Measurements from ENCODE around the gene CTNND2. TPM values are rescaled to one million over a fixed set of nuclear protein-coding genes. Genes with fewer than 3 reads are reported as not detected.

Gene CTNND2
- total and polyA plus RNA-seq, 10 of the 15 experiments (the other 5 are each of a cell fraction or from before 2014, with no cell fraction given), result 0.02 to 0.16 (median 0.04) TPM; not detected in 7

- Histone ChIP-seq H4K20me1 (ENCODE audit: control insufficient read depth, insufficient read depth) (no peaks in the 10 kb centered on the region), H3K9me3 (replicated peaks; ENCODE audit: control insufficient read depth, insufficient read depth, low read length) (no peaks in the 10 kb centered on the region), H3K4me2 (ENCODE audit: control insufficient read depth, insufficient read depth) (no peak overlapping the region), H3K27me3 (replicated peaks in 1 of 2; ENCODE audit: control insufficient read depth in 2 of 2, insufficient read depth in 2 of 2, low read length in 1 of 2) (no peaks in the 10 kb centered on the region), H3K36me3 (ENCODE audit: control insufficient read depth in 2 of 2, insufficient read depth in 2 of 2, low read length in 1 of 2) (no peaks in the 10 kb centered on the region), H3K4me3 (no peak overlapping the region), H3K4me1 (ENCODE audit: control insufficient read depth, insufficient read depth, low read length) (no peaks in the 10 kb centered on the region), H3K27ac (ENCODE audit: control insufficient read depth, insufficient read depth) (no peak overlapping the region), H3K9ac (ENCODE audit: control insufficient read depth, insufficient read depth, low read length) (no peak overlapping the region), H2AFZ (ENCODE audit: control insufficient read depth, low read depth, low read length) (no peak overlapping the region), H3K79me2 (ENCODE audit: control insufficient read depth, insufficient read depth, low read length) (no peaks in the 10 kb centered on the region)
- no TSS peak for BruUV-seq (replicated peaks)
- ATAC-seq (no peak), FAIRE-seq (no peak), DNase-seq (ENCODE audit: low read depth, low spot score) (no peak)
- no peak for TF ChIP-seq E2F4 (IDR thresholded peaks at IDR 0.05; ENCODE audit: low read depth, low read length)
- no peak for TF ChIP-seq ATF2 (IDR thresholded peaks at IDR 0.05; ENCODE audit: low read length)
- TF ChIP-seq ZNF24 (IDR thresholded peaks at IDR 0.05), result no peak
- no peak for TF ChIP-seq NKRF (conservative IDR thresholded peaks at IDR 0.05)
- TF ChIP-seq BACH1 (IDR thresholded peaks at IDR 0.05; ENCODE audit: borderline replicate concordance), result no peak
- TF ChIP-seq KDM1A (IDR thresholded peaks at IDR 0.05; ENCODE audit: borderline replicate concordance), result no peak
- intact Hi-C loops (cut with micrococcal nuclease; ENCODE audit: unreplicated experiment), result no loop called here
- ChIA-PET CTCF (no interaction called here), POLR2A (no interaction called here), SMC1A (ENCODE audit: uncharacterized antibody, unreplicated experiment) (interaction anchor here (0.7 kb wide), 1 partner anchor 36 kb away, joined by 3 read pairs; no protein-coding TSS in a partner anchor), RAD21 (ENCODE audit: unreplicated experiment) (no interaction called here)
- WGBS (ENCODE audit: insufficient coverage, insufficient replicate concordance, low lambda C conversion rate, missing lambda C conversion rate), result 0% methylated on average over 2 of the region's 2 CpGs
- in situ Hi-C loops (cut with MboI), result no loop called here
Measured at GRCh38 chr5:11519236-11519635, 385.0 kb downstream of the CTNND2 start.

All from GM12878 (cell line).